ENCODE measurements around the gene SPOCK1.

SPOCK1 gene

DNA sequence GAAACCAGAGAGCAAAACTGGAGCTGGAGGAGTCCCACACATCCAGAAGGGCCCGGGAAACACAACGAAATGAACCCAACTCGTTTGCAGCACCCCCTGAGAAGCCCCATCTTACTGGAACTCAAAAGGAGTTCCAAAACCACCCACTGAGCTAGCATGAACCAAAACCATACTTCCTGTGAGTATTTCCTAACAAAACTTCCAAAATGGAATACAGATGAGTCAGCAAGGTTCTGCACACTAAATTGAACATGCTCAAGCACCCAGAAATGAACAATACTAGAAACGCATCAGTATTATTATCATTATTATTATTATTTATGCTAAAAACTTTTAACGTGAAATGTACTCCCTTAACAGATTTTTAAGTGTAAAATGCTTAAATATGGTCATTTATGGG, 8.0 kb upstream of the SPOCK1 start:
- H3K27me3 ChIP-seq (ENCODE audit: insufficient read depth, poor library complexity, severe bottlenecking), result no peaks in the 10 kb centered on the region

DNA sequence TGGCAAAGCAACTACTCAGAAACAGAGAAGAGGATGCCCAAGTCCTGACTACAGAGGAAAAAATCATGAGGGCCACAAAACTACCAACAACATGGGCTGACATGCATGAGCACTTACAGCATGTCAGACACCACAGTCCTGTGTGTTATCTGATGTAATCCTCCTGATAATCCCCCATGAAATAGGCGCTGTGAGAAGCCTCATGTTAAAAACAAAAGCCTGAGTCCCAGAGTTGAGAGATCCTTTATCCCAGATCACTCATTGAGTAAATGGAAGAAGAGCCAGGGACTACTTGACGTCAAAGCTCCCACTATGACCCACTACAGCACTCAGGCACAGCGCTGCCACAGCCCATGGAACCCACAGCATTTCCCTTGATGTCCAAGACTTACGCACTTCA, 7.2 kb upstream of the SPOCK1 start:
- Histone ChIP-seq H3K4me1 (ENCODE audit: insufficient read depth, poor library complexity, severe bottlenecking) (no peaks in the 10 kb centered on the region), H3K9me3 (ENCODE audit: severe bottlenecking) (no peaks in the 10 kb centered on the region), H3K4me3 (ENCODE audit: severe bottlenecking) (no peak overlapping the region), H3K36me3 (ENCODE audit: low read depth) (no peaks in the 10 kb centered on the region), H3K27ac (ENCODE audit: poor library complexity, severe bottlenecking) (no peak overlapping the region), H3K27me3 (ENCODE audit: insufficient read depth, poor library complexity, severe bottlenecking) (no peaks in the 10 kb centered on the region)
- TF ChIP-seq, protein P1, sequence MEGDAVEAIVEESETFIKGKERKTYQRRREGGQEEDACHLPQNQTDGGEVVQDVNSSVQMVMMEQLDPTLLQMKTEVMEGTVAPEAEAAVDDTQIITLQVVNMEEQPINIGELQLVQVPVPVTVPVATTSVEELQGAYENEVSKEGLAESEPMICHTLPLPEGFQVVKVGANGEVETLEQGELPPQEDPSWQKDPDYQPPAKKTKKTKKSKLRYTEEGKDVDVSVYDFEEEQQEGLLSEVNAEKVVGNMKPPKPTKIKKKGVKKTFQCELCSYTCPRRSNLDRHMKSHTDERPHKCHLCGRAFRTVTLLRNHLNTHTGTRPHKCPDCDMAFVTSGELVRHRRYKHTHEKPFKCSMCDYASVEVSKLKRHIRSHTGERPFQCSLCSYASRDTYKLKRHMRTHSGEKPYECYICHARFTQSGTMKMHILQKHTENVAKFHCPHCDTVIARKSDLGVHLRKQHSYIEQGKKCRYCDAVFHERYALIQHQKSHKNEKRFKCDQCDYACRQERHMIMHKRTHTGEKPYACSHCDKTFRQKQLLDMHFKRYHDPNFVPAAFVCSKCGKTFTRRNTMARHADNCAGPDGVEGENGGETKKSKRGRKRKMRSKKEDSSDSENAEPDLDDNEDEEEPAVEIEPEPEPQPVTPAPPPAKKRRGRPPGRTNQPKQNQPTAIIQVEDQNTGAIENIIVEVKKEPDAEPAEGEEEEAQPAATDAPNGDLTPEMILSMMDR (IDR thresholded peaks at IDR 0.05; ENCODE audit: poor library complexity, severe bottlenecking), result no peak
- DNase-seq (ENCODE audit: low spot score), result no peak
- ATAC-seq (ENCODE audit: low read depth), result no peak

More for the DNA sequence above, 8.0 kb upstream of the SPOCK1 start:
- Histone ChIP-seq H3K4me1 (ENCODE audit: insufficient read depth, poor library complexity, severe bottlenecking) (no peaks in the 10 kb centered on the region), H3K36me3 (ENCODE audit: low read depth) (no peaks in the 10 kb centered on the region), H3K4me3 (ENCODE audit: severe bottlenecking) (no peak overlapping the region), H3K9me3 (ENCODE audit: severe bottlenecking) (no peaks in the 10 kb centered on the region), H3K27ac (ENCODE audit: poor library complexity, severe bottlenecking) (no peak overlapping the region)
- no peak for ATAC-seq (ENCODE audit: low read depth)
- no peak for DNase-seq (ENCODE audit: low spot score)
- TF ChIP-seq, protein P1 (IDR thresholded peaks at IDR 0.05; ENCODE audit: poor library complexity, severe bottlenecking), result no peak

DNA sequence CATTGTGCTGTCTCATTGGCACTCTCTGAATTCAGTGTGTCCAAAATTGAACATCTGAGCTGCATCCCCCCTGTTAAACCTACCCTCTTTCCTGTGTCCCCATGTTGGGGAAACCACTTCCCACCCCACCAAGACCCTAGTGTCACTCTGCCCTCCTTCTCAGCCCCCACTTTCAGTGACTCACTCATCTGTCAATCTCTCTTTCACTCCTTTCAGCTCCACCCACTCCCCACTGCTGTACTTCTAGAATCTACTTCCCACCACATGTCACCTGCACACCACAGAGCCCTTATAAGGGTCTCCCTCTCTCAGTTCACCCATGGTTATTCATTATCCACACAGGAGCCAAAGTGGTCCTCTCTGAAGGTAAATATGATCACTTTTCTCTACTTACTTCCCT, 5.8 kb upstream of the SPOCK1 start:
- Histone ChIP-seq H3K4me3 (ENCODE audit: severe bottlenecking) (no peak overlapping the region), H3K4me1 (ENCODE audit: insufficient read depth, poor library complexity, severe bottlenecking) (no peaks in the 10 kb centered on the region), H3K36me3 (ENCODE audit: low read depth) (no peaks in the 10 kb centered on the region), H3K27ac (ENCODE audit: poor library complexity, severe bottlenecking) (no peak overlapping the region), H3K27me3 (ENCODE audit: insufficient read depth, poor library complexity, severe bottlenecking) (no peaks in the 10 kb centered on the region), H3K9me3 (ENCODE audit: severe bottlenecking) (no peaks in the 10 kb centered on the region)
- DNase-seq (ENCODE audit: low spot score), result no peak
- TF ChIP-seq, protein P1 (IDR thresholded peaks at IDR 0.05; ENCODE audit: poor library complexity, severe bottlenecking), result no peak
- no peak for ATAC-seq (ENCODE audit: low read depth)

DNA sequence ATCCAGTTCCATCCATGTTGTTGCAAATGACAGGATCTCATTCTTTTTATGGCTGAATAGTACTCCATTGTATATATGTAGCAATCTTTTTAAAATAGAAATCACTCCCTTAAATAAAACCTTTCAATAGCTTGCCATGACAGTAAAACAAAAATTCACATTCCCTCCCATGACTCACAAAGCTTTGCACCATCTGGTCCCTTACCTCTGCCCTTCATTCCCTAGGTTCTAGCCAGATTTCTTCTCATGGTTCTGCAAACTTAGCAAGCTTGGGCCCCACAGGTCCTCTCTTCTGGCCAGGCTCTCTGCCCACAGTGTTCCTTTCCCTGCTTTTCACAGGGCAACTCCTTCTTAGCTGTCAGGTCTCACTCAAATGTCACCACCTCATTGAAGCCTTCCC, 4.3 kb upstream of the SPOCK1 start:
- TF ChIP-seq, protein P1 (IDR thresholded peaks at IDR 0.05; ENCODE audit: poor library complexity, severe bottlenecking), result no peak
- H3K36me3 ChIP-seq (ENCODE audit: low read depth), result no peaks in the 10 kb centered on the region
- ATAC-seq (ENCODE audit: low read depth), result no peak

DNA sequence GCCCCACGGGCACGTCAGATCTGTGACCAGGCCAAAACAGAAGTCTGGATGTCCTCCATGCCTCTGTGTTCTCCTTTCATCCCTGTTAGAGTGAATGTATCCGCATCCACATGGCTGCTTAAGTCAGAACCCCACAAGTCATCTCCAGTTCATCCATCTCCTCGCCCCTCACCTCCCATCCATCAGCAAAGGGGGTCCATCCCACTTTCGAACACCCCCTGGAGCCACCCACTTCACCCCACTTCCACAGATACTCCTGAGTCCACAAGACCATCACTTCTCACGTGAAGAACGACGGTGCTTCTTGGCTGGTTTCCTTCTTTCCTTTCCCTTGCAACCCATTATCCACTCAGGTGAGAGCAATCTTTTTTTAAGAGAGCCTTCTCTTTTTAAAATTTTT, 3.5 kb upstream of the SPOCK1 start:
- Histone ChIP-seq H3K27ac (ENCODE audit: poor library complexity, severe bottlenecking) (no peak overlapping the region), H3K27me3 (ENCODE audit: insufficient read depth, poor library complexity, severe bottlenecking) (no peaks in the 10 kb centered on the region), H3K4me3 (ENCODE audit: severe bottlenecking) (no peak overlapping the region), H3K9me3 (ENCODE audit: severe bottlenecking) (no peaks in the 10 kb centered on the region), H3K36me3 (ENCODE audit: low read depth) (no peaks in the 10 kb centered on the region), H3K4me1 (ENCODE audit: insufficient read depth, poor library complexity, severe bottlenecking) (no peaks in the 10 kb centered on the region)
- no peak for ATAC-seq (ENCODE audit: low read depth)
- no peak for DNase-seq (ENCODE audit: low spot score)
- TF ChIP-seq, protein P1 (IDR thresholded peaks at IDR 0.05; ENCODE audit: poor library complexity, severe bottlenecking), result no peak

More for the DNA sequence above, 4.3 kb upstream of the SPOCK1 start:
- no peak for DNase-seq (ENCODE audit: low spot score)
- H3K27me3 ChIP-seq (ENCODE audit: insufficient read depth, poor library complexity, severe bottlenecking), result no peaks in the 10 kb centered on the region
- H3K4me1 ChIP-seq (ENCODE audit: insufficient read depth, poor library complexity, severe bottlenecking), result no peaks in the 10 kb centered on the region
- no peaks in the 10 kb centered on the region for H3K9me3 ChIP-seq (ENCODE audit: severe bottlenecking)
- H3K4me3 ChIP-seq (ENCODE audit: severe bottlenecking), result no peak overlapping the region
- H3K27ac ChIP-seq (ENCODE audit: poor library complexity, severe bottlenecking), result no peak overlapping the region
